DND-41 (cell line): ENCODE measurements around the gene ZFP36L2.
A peak's percentile ranks its signal among the peaks of the same experiment; 100 is the strongest.

Source experiments
- ATAC-seq: fragments of 200-7000 bp; cut with Tn5 transposase; 3 replicates; pipeline ENCODE4 v1.9.1; 2021; ENCODE audit warnings: low read depth; ENCODE audit not compliant: insufficient read depth
- DNase-seq: peaks from one replicate; pipeline ENCODE4 v3.0.0-alpha.2; 2020
- H2AFZ ChIP-seq: 2 replicates; pipeline ENCODE4 v1.6.0; 2012; ENCODE audit warnings: low read depth, low read length
- H3K27ac ChIP-seq: 2 replicates; pipeline ENCODE4 v1.5.1; 2012; ENCODE audit warnings: low read length, inconsistent platforms
- H3K27me3 ChIP-seq: fragments of 200-600 bp; sonication (generic); 2 replicates; pipeline ENCODE4 v1.6.0; 2012; ENCODE audit warnings: low read length, mild to moderate bottlenecking, inconsistent platforms; ENCODE audit not compliant: insufficient read depth, poor library complexity
- H3K36me3 ChIP-seq: 2 replicates; pipeline ENCODE4 v1.5.1; 2012; ENCODE audit warnings: low read length, inconsistent platforms; ENCODE audit not compliant: insufficient read depth
- H3K4me1 ChIP-seq: 2 replicates; pipeline ENCODE4 v1.5.1; 2012; ENCODE audit warnings: mild to moderate bottlenecking, low read length; ENCODE audit not compliant: insufficient read depth
- H3K4me2 ChIP-seq: 2 replicates; pipeline ENCODE4 v1.6.0; 2012; ENCODE audit warnings: mild to moderate bottlenecking, moderate library complexity, low read length, inconsistent platforms; ENCODE audit not compliant: insufficient read depth
- H3K4me3 ChIP-seq, 2 experiments: fragments of 200-600 bp in 1 of 2; shearing (Covaris generic) in 1 of 2; 2 replicates each; pipeline ENCODE4 v1.5.1; 2012 to 2016; ENCODE audit warnings: inconsistent platforms in 2 of 2, low read length in 2 of 2, mild to moderate bottlenecking in 2 of 2, low read depth in 1 of 2, moderate library complexity in 1 of 2
- H3K79me2 ChIP-seq: 2 replicates; pipeline ENCODE4 v1.6.0; 2012; ENCODE audit warnings: low read length, inconsistent platforms; ENCODE audit not compliant: insufficient read depth
- H3K9ac ChIP-seq: 2 replicates; pipeline ENCODE4 v1.6.0; 2012; ENCODE audit warnings: low read depth, mild to moderate bottlenecking, inconsistent platforms, low read length, moderate library complexity
- H3K9me3 ChIP-seq: 2 replicates; pipeline ENCODE4 v1.5.1; 2012; ENCODE audit warnings: low read length, moderate library complexity, mild to moderate bottlenecking, inconsistent platforms; ENCODE audit not compliant: insufficient read depth, severe bottlenecking
- H4K20me1 ChIP-seq: 2 replicates; pipeline ENCODE4 v1.6.0; 2012; ENCODE audit warnings: low read length; ENCODE audit not compliant: insufficient read depth
- CTCF ChIP-seq: IDR thresholded peaks from 2 replicates; pipeline ENCODE4 v1.5.1; 2012; ENCODE audit warnings: borderline replicate concordance, low read length, moderate library complexity, mild to moderate bottlenecking; ENCODE audit not compliant: poor library complexity, severe bottlenecking; ENCODE audit errors: extremely low read depth
- EZH2 ChIP-seq: IDR thresholded peaks from 3 replicates; pipeline ENCODE4 v1.6.1; 2012; ENCODE audit warnings: borderline replicate concordance, low read depth, mild to moderate bottlenecking, moderate library complexity, low read length, inconsistent platforms; ENCODE audit not compliant: severe bottlenecking

The ZFP36L2 gene

GRCh38 chr2:43180897-43181296 lies 45.5 kb downstream of the ZFP36L2 start:
- Histone ChIP-seq H3K36me3 (no peaks in the 10 kb centered on the region), H3K27me3 (no peaks in the 10 kb centered on the region), H3K9ac (no peak overlapping the region), H3K27ac (peak overlapping the region; percentile 23; the same call in 1 of the 2 replicates), H3K9me3 (peaks cover under 1% of the 10 kb centered on the region), H2AFZ (no peak overlapping the region), H3K4me2 (no peak overlapping the region), H3K4me3 (no peak overlapping the region), H3K79me2 (no peaks in the 10 kb centered on the region), H4K20me1 (no peaks in the 10 kb centered on the region), H3K4me1 (no peaks in the 10 kb centered on the region)
- DNase-seq (no peak), ATAC-seq (no peak)
- TF ChIP-seq CTCF: no peak
- TF ChIP-seq EZH2: no peak

- Histone ChIP-seq H2AFZ (no peak overlapping the region), H3K36me3 (no peaks in the 10 kb centered on the region), H3K79me2 (no peaks in the 10 kb centered on the region), H3K27me3 (no peaks in the 10 kb centered on the region), H3K9me3 (peaks cover 10% of the 10 kb centered on the region), H3K9ac (no peak overlapping the region), H3K27ac (no peak overlapping the region), H4K20me1 (no peaks in the 10 kb centered on the region), H3K4me2 (no peak overlapping the region), H3K4me3 (no peak overlapping the region), H3K4me1 (peaks cover 3% of the 10 kb centered on the region; the same call in 1 of the 2 replicates)
- TF ChIP-seq EZH2: no peak
- TF ChIP-seq CTCF: no peak
- DNase-seq (no peak), ATAC-seq (no peak)
These were observed 46.5 kb downstream of the ZFP36L2 start for GRCh38 chr2:43179942-43180341.

- Histone ChIP-seq H3K9ac (no peak overlapping the region; the same call in 1 of the 2 replicates), H3K36me3 (no peaks in the 10 kb centered on the region), H3K79me2 (no peaks in the 10 kb centered on the region), H3K27me3 (no peaks in the 10 kb centered on the region), H2AFZ (peak overlapping the region; percentile 10; the same call in 1 of the 2 replicates), H3K4me2 (no peak overlapping the region), H3K4me3 (no peak overlapping the region), H3K4me1 (peaks cover 13% of the 10 kb centered on the region), H3K9me3 (peaks cover 18% of the 10 kb centered on the region), H3K27ac (peak overlapping the region; percentile 52), H4K20me1 (no peaks in the 10 kb centered on the region)
- no peak for ATAC-seq
- TF ChIP-seq CTCF: no peak
- TF ChIP-seq EZH2: no peak
- no peak for DNase-seq
These were observed 47.5 kb downstream of the ZFP36L2 start for GRCh38 chr2:43178602-43179542.
